ENCODE results near the gene SEMA3C. TPM values are rescaled to one million over a fixed set of nuclear protein-coding genes. Genes with fewer than 3 reads are reported as not detected.
A peak's percentile ranks its signal among the peaks of the same experiment; 100 is the strongest.

Gene SEMA3C
- total RNA-seq, 1 donor from 2014 or later, result 9.5 TPM

DNA sequence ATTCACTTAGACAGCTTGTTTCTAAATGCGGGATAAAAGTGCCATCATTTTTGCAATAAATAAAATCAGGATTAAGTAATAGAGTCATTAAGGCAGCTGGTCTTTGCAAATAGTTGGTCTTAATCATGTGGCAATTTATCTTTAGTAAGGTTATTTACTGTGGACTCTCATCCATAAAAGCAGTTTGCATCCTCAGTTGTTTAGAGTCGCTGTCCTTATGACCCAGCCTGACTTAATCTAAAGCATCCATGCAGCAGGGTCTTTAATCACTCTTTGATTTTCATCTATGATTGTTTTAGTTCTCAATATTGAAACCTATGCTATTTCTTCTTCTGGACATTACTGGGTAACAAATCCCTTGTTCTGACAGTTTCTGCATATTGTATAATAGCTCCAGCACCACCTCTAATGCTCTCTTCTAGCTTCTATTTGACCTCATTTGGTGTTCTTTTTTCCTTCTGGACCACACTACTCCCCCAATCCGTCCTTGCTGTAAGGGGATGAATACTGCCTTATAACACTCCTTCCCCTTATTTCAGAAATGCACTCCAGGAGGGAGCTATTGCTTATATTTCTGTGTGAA is 185.4 kb downstream of the SEMA3C start:
- no peak for ATAC-seq

DNA sequence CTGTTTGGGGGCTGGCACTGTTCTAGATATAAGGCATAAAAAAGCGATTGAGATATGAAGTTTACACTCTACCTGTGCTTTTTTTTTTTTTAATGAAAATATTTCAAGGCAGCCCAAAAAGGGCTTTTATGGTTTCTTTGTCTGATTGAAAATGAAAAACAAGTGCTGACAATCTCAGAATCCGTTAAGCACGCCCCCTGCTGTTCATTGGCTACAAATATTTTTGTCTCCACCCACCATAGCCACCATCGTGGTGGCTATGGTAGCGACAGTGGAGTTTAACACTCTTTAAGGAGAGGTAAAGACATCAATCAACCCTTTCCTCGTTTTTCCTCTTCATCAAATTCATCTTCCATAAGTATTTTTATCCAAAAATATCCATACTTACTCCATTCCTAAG is 186.2 kb downstream of the SEMA3C start:
- no peak for ATAC-seq

DNA sequence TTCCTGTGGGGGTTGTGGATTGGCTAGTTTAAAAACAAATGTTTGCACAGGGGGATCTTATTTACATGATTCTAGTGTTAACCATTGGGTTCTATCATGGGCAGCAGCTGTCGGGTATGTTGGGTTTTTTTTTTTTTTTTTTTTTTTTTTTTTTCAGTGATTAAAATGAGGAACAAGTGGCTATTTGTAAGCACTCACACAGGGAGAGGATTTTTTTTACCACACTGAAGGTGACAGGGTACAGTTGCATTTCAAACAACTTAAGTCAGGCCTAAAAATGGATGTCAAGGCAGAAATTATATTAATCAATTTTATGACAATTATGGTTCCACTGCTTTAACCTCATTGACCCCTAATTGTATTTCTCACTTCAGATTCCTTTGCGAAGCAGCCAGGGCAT is 187.6 kb downstream of the SEMA3C start:
- ATAC-seq, result no peak

DNA sequence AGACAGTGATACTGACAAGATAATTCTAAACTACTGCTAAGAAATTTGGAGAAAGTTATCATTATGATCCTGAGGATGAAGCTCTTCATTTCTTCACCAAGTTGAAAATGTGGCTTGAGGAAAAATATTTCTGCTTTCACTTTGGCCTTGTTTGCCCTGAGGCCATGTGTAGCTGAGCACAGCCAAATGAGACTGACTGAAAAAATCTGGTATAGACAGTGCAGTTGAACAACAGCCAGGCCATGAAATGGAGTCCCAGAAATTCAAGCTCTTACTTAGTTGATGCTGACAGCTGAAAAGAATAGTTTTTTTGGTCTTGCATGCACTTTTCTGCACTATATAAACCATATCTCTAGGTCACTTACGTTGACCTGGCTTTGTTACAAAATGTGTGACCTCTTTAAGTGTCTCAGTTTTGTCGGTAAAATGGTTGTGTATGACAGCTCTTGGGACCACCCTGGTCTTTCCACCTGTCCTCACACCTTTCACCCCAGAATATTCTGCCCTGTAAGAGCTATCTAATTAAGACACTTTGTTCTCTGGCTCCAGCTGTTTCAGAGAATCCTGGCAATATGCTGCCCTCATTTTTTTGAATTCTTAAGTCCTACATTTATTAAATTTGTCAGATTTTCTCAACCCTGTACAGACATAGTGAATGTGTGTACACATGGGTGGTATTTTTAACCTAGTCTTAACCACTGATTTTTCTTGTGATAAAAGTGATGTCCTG is 189.1 kb downstream of the SEMA3C start:
- ATAC-seq, result no peak

DNA sequence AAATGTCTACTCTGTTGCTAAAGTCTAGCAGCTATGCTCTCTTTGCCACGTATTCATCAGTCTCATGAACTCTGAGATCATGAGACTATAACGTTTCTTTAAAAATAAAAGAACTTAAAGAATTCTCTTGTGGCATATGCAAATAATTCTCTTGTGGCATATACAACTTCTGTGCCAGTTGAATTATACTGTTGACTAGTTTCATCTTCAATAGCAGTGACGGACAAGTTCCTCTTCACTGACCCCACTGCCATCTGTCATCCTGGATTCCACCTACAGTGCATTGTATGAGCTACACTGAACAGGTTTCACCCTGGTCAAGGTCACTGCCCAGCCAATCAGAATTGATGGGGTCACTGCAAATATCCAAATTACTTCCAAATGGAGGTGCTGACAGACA is 192.2 kb downstream of the SEMA3C start:
- ATAC-seq, result no peak

DNA sequence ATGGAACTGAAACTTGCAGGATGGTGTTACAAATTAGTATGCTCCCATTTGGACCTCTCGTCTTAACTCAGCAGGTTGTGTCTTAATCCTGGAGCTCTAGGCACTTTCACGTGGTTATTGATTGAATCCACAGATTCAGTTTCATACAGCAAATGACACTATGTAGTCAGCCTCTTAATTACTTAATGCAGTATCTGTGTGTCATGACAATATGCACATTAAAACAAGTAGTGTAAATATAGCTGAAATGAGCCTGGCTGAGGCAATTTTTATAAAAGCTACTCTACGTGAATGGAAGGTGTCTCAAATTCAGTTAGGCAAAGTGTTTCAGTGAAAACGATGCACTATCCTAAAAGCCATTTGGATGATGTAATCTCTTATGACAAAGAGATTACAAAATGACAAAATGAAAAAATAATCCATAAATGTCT is 193.7 kb downstream of the SEMA3C start:
- no peak for ATAC-seq

DNA sequence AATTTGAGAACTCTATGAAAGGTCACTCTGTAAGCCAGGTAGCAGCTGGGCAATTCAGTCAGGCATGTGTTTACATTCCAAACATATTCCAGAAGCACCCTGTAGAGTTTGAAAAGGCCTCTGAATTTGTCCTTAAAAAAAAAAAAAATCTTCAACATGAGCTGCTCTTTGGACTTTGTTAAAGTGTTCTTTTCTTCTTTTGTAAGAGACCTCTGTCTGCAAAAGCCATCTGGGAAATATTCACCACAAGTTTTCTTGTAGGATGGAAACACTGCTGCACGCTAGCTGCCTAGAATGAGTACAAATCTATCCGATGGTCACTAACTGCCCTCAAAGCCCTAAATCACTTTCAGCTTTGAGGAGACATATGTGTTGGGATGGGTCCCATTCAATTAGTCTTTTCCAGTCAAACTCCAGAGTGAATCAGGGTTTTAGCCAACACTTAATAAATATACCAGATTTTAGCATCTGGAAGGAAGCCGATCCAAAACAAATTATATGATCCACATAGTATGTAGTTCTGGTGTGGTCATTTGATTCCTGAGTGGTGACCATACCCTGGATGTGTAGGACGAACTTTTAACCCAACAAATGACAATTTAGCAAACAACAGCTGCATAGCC is 194.5 kb downstream of the SEMA3C start:
- no peak for ATAC-seq

DNA sequence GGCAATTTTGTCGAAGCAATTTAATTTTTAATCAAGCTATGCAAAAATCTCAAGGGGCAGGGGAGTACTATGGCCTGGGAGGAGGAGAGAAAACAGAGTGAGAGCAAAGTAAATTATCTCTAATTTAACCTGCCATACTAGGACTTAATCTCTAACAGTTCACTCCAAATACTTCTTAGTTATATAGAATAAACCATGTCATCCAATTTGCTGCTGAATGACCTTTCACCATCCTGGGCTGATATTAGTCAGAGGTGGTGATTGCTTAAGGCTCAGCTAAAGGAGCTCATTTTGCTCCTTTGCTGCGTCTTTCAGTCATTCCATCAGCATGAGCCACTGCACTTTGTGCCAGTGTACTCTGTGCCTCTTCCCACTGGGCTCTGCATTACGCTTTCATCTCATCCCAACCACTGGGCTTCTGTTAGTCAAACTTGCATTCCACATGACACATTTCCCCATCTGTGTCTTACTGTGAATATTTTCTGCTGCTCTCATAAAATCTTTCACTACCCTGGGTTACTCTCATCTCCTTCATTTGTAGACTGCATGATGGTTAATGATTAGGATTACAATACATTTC is 196.1 kb downstream of the SEMA3C start:
- ATAC-seq, result peak; percentile 99

DNA sequence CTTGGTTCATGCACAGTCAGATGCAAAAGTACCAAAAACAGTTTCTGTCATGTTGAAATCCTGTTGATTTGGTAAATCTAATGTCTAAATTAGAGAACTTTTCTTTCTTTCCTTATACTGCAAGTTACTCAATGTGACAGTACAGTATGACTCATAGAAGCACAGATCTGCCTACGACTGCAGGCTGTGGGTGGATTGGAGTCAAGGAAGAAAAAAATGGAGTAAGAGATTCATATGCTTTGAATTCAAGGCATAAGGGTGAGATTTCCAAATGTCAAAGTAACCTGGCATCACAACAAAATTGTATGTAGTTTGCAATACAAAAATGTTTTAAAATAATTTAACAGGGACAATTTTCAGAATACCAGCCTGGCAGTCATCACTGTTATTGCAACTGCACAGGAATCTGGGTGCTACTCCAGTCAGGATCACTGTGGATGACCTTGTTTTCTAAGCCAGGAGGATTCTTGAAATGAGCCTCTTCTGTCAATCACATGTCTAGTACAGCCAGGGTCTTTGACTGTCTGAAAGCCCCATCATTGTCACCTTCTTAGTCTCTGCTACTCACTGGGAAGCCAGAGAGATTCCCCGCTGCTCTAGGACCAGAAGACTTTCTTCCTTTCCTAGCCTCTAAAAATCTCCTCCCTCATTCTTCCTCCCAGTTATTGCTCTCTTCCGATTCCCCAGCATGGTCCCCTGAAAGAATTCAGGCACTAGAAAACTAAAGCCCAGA is 196.8 kb downstream of the SEMA3C start:
- ATAC-seq, result peak; percentile 82

DNA sequence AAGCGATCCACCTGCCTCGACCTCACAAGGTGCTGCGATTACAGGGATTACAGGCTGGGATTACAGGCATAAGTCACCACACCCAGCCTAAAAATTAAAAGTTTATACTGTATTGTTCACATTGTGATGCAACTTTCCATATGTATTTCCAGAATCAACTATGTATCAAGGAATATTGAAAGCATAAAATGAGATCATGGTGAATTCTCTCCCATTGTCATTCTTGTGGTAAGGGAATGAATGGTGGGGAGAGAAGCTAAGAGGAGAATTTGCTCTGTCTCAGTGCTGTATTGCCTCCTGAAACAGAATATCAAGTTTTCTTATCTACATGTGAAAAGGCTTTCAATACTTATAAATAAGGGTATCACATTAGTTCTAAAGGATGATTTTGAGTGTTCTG is 198.7 kb downstream of the SEMA3C start:
- ATAC-seq, result peak; percentile 39

DNA sequence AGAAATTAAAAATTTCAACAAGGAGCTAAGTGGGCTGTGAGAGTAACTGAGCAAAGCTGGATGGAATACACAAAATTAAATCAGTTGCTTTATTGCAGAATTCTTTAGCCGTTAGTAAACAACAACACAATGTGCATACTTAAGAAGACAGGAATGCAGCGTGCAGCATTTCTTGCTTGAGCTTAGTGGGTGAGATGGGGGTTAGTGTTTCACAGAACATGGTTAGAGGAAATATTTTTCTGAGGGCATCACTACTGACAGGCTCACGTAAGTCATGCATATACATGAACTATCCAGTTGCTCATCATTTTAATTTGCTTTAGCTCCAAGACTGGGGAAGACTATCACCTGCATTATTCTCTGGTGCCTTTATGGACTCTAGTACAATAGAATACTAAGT is 199.6 kb downstream of the SEMA3C start:
- no peak for ATAC-seq

DNA sequence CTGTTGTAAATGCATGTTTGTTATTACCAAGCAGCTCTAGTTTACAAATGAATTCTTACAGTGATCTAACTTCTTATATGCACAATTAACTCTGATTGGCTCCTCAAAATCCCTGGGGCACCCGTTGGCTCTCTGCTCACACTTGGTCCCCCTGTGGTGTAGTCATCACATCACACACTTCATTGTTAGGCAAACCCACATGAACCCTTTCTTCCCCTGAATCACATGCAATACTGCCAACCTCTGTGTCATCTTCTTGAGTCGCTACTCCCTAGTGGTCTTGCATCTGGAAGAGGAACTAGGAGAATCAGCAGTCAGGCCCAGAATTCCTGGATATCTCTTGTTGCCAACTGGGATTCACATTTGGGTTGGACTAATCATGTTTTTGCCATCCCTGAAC is 207.3 kb downstream of the SEMA3C start:
- no peak for ATAC-seq

DNA sequence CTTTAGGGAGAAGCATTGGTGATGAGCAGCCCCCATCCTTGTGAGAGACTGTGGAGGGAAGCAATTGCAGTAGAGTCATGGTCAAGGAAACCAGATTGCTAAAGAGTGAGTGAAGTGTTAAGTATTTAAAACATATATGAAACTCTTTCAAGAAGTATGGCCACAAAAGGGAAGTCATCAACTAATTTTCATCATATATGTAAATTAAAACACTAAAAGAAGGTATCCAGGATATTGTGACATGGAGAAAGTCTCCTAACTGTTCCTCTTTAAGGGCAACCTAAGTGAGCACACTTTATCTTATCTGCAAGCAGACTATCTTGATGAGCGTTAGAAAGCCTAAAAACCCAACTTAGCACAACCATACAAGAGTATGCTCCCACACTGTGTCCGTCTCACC is 210.7 kb downstream of the SEMA3C start:
- ATAC-seq, result no peak

DNA sequence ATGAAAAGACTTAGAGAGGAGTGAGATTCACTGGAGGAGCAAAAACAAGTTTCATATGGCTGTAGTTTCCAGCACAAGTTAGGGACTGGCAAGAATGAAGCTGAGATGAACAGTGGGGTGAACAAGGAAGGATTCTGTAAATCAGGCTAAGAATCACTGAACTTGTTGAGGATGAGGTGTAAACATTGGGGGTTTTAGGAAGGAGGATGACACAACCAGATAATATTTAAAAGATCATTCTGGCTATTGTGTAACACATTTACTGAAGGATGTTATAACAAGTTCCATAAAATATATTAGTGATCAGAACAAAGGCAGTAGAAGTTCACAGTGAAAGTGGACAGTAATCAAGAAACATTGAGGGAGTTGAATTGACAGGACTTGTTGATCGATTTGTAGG is 211.5 kb downstream of the SEMA3C start:
- no peak for ATAC-seq

DNA sequence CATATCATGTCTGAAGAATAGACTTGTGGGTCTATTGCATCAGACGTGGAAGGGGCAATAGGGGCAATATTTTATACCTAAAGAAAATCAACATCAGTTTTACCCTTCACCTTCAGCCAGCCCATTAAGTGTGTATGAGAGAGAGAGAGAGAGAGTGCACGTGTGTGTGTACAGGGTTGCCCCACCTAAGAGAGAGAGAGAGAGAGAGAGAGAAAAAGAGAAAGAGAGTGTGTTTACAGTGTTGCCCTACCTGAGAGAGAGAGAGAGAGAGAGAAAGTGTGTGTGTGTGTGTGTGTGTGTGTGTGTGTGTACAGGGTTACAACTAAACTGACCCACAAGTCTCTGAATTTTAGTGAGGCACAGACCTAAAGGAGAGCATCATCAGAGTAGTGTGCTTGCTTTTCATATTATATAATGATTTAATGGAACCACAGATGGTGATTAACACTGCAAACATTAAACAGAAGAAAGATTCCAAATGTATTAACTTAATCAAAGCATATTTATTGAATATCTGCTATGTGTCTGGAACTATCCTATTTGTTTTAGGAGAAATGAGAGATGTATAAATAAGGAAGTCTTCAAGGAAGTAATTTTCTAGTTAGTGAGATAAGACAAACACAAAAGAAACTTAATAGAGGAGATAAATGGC is 213.6 kb downstream of the SEMA3C start:
- no peak for ATAC-seq

DNA sequence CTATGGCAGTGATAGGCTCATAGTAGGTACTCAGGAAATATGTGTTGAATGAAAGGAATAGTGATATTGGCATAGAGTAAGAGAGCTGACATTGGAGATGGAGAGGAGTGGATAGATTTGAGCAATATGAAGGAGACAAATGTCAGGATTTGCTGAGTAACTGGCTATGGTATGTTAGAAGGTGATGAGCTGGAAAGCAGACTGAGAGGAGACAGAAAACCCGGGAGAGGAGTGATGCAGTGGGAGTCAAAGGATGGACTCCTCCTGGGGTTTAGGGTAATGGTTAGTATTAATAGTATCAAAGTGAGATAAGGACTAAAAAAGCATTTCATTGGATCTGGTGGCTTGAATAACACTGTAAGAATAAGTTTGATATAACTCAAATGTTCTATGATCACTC is 215.6 kb downstream of the SEMA3C start:
- no peak for ATAC-seq

DNA sequence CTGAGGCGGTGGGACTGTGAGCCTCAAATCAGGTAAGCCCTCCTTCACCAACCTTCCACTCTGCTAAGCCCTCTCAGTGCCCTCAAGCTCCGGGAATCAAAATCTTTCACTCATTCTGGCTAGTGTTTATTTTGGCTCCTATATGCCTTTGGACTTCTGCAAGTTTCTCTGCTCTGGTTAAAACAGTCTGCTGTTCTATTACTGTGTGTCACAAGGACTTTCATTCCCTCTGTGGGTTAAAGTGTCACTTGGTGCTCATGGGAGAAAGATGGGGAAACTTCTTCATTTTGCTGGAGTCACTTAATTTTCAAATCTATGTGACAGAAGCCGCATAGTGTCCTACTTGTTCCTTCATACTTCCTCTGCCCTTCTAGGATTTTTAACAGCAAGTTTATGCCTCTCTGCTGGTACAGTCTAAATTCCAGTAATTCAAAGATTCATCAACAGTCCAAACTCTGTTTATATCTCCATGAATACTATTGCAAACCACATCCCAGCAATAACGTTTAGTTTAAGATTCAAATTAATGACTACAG is 219.1 kb downstream of the SEMA3C start:
- no peak for ATAC-seq

DNA sequence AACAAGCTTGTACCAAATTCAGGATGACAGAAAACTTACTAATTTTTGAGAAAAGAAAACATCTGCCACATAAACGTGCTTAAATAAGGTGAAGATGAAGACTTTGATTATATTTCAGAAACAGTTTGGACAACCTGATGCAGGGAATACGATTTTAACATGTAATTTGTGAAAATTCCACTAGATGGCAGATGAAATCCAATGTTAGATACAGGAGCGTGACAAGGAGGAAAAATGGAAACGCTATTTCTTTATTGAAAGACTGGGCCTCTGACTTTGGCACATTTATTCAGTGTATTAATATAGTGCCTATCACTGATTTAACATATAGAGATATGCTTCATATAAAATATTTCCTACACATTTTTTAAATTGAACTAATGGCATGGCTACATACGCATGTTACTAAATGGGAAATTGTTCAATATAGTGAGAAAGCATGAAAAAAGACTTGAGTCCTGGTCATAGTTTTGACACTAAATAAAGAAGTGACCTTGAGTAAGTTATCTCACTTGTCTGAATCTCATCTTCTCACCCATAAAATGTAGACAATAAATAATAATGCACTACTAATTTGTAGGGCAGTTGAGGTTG is 219.7 kb downstream of the SEMA3C start:
- ATAC-seq, result no peak
